Activated naive CD4-positive, alpha-beta T cell (primary cell): ENCODE results near the gene JAZF1.
"Not testable (repeated sequence)": the region's sequence is repeated elsewhere in the genome, so short reads cannot be mapped to it uniquely, and the experiment has no call there.

Experiments used
- DNase-seq, 4 experiments: peaks; one replicate each; lab custom pipeline; 2025; lab: John Stamatoyannopoulos, UW

JAZF1 gene

GRCh38 chr7:28041508-28042314 is 138.9 kb downstream of the JAZF1 start:
- DNase-seq, result no peak

GRCh38 chr7:28038175-28038797 is 142.3 kb downstream of the JAZF1 start:
- DNase-seq, result no peak

GRCh38 chr7:28037220-28038010 is 143.2 kb downstream of the JAZF1 start:
- DNase-seq, result no peak

- DNase-seq, result no peak
Measured at GRCh38 chr7:28036696-28037095, 143.9 kb downstream of the JAZF1 start.

GRCh38 chr7:28033386-28033785 is 147.2 kb downstream of the JAZF1 start:
- DNase-seq, result no peak

- DNase-seq, result no peak
Measured at GRCh38 chr7:28032738-28033380, 147.7 kb downstream of the JAZF1 start.

GRCh38 chr7:28029051-28029450 is 151.5 kb downstream of the JAZF1 start:
- DNase-seq, result no peak

GRCh38 chr7:28028471-28028870 is 152.1 kb downstream of the JAZF1 start:
- DNase-seq, result no peak

GRCh38 chr7:28026237-28026636 is 154.4 kb downstream of the JAZF1 start:
- no peak for DNase-seq

GRCh38 chr7:28024786-28025334 is 155.7 kb downstream of the JAZF1 start:
- DNase-seq, result no peak

- no peak for DNase-seq
Measured at GRCh38 chr7:28020302-28020940, 160.2 kb downstream of the JAZF1 start.

- no peak for DNase-seq
Measured at GRCh38 chr7:28018856-28019465, 161.6 kb downstream of the JAZF1 start.

- DNase-seq, result no peak
Measured at GRCh38 chr7:28018446-28018845, 162.1 kb downstream of the JAZF1 start.

GRCh38 chr7:28018020-28018419 is 162.6 kb downstream of the JAZF1 start:
- no peak for DNase-seq

- no peak for DNase-seq
Measured at GRCh38 chr7:28017372-28017771, 163.2 kb downstream of the JAZF1 start.

- DNase-seq, result no peak
Measured at GRCh38 chr7:28016297-28016696, 164.3 kb downstream of the JAZF1 start.

- no peak for DNase-seq
Measured at GRCh38 chr7:28015169-28015568, 165.4 kb downstream of the JAZF1 start.

- not testable (repeated sequence) for DNase-seq
Measured at GRCh38 chr7:28014340-28014739, 166.3 kb downstream of the JAZF1 start.

- no peak for DNase-seq
Measured at GRCh38 chr7:28013441-28013840, 167.2 kb downstream of the JAZF1 start.

- no peak for DNase-seq
Measured at GRCh38 chr7:28013019-28013418, 167.6 kb downstream of the JAZF1 start.

GRCh38 chr7:28008911-28009310 is 171.7 kb downstream of the JAZF1 start:
- DNase-seq, result no peak
